HEK293 (cell line): ENCODE measurements around the gene FIG4.
A peak's percentile ranks its signal among the peaks of the same experiment; 100 is the strongest.

Experiments
- CTCF ChIA-PET: fragments of 350-600 bp; formaldehyde crosslinking; extraction: SDS; loops from one replicate; lab custom pipeline; 2021; ENCODE audit warnings: antibody characterized with exemption; lab: Yijun Ruan, JAX
- POLR2A ChIA-PET: fragments of 300-600 bp; formaldehyde crosslinking; extraction: SDS; loops from one replicate; lab custom pipeline; 2020; ENCODE audit warnings: antibody characterized with exemption, inconsistent platforms; lab: Yijun Ruan, JAX
- H3K27ac ChIP-seq: fragments of 200-500 bp; sonication (Bioruptor generic); 2 replicates; pipeline ENCODE4 v1.5.1; 2014; ENCODE audit warnings: low read depth, low read length, control low read depth, inconsistent platforms; ENCODE audit errors: extremely low read depth
- H3K36me3 ChIP-seq, 2 experiments: fragments of 200-500 bp in 1 of 2; sonication (Bioruptor generic) in 1 of 2; 1 replicate in 1 of 2; 2 replicates in 1 of 2; pipeline ENCODE4 v1.5.1; 2014 to 2017; ENCODE audit warnings: inconsistent platforms in 2 of 2, low read length in 2 of 2; ENCODE audit not compliant: control insufficient read depth in 2 of 2, insufficient read depth in 1 of 2
- H3K4me1 ChIP-seq: fragments of 200-500 bp; sonication (Bioruptor generic); 2 replicates; pipeline ENCODE4 v1.5.1; 2014; ENCODE audit warnings: mild to moderate bottlenecking, low read length, inconsistent platforms; ENCODE audit not compliant: control insufficient read depth, insufficient read depth
- H3K4me3 ChIP-seq: 2 replicates; pipeline ENCODE4 v1.5.1; 2011; ENCODE audit warnings: low read depth, mild to moderate bottlenecking, control low read depth, low read length, moderate library complexity
- H3K9me3 ChIP-seq: fragments of 200-500 bp; sonication (Bioruptor generic); 2 replicates; pipeline ENCODE4 v1.5.1; 2014; ENCODE audit warnings: low read depth, low read length, inconsistent platforms; ENCODE audit not compliant: control insufficient read depth, insufficient read depth
- EGR2 ChIP-seq: fragments of 450-650 bp; formaldehyde crosslinking; IDR thresholded peaks from 2 replicates; pipeline ENCODE4 v1.5.1; 2016; ENCODE audit warnings: low read depth, missing biosample characterization, missing genetic modification characterization
- HIC1 ChIP-seq: fragments of 450-650 bp; formaldehyde crosslinking; IDR thresholded peaks from 2 replicates; pipeline ENCODE4 v1.5.1; 2016; ENCODE audit warnings: missing biosample characterization, missing genetic modification characterization
- KLF10 ChIP-seq: fragments of 450-650 bp; IDR thresholded peaks from 2 replicates; pipeline ENCODE4 v1.5.1; 2018; ENCODE audit warnings: missing biosample characterization, mild to moderate bottlenecking, missing genetic modification characterization
- KLF17 ChIP-seq: fragments of 450-650 bp; formaldehyde crosslinking; IDR thresholded peaks from 2 replicates; pipeline ENCODE4 v1.5.1; 2016; ENCODE audit warnings: missing biosample characterization, missing genetic modification characterization
- OSR2 ChIP-seq: fragments of 450-650 bp; formaldehyde crosslinking; IDR thresholded peaks from 2 replicates; pipeline ENCODE4 v1.5.1; 2016; ENCODE audit warnings: missing biosample characterization, missing genetic modification characterization
- TSHZ1 ChIP-seq: fragments of 450-650 bp; formaldehyde crosslinking; IDR thresholded peaks from 2 replicates; pipeline ENCODE4 v1.5.1; 2016; ENCODE audit warnings: missing biosample characterization, missing genetic modification characterization, borderline replicate concordance
- YY2 ChIP-seq: fragments of 450-650 bp; formaldehyde crosslinking; IDR thresholded peaks from 2 replicates; pipeline ENCODE4 v1.5.1; 2016; ENCODE audit warnings: missing biosample characterization, missing genetic modification characterization
- ZFHX2 ChIP-seq: fragments of 450-650 bp; formaldehyde crosslinking; conservative IDR thresholded peaks from 2 replicates; pipeline ENCODE4 v1.5.1; 2016; ENCODE audit warnings: missing biosample characterization, missing genetic modification characterization
- ZNF19 ChIP-seq: fragments of 450-650 bp; formaldehyde crosslinking; IDR thresholded peaks from 2 replicates; pipeline ENCODE4; 2016; ENCODE audit warnings: missing biosample characterization, missing genetic modification characterization, low read depth
- ZNF248 ChIP-seq: fragments of 450-650 bp; formaldehyde crosslinking; IDR thresholded peaks from 2 replicates; pipeline ENCODE4 v1.5.1; 2017; ENCODE audit warnings: missing biosample characterization, missing genetic modification characterization
- ZNF366 ChIP-seq: fragments of 450-650 bp; formaldehyde crosslinking; conservative IDR thresholded peaks from 2 replicates; pipeline ENCODE4 v1.5.1; 2016; ENCODE audit warnings: missing biosample characterization, missing genetic modification characterization
- ZNF518A ChIP-seq: fragments of 450-650 bp; formaldehyde crosslinking; conservative IDR thresholded peaks from 2 replicates; pipeline ENCODE4 v1.5.1; 2016; ENCODE audit warnings: low read depth, missing biosample characterization, missing genetic modification characterization
- ZNF544 ChIP-seq: fragments of 450-650 bp; formaldehyde crosslinking; IDR thresholded peaks from 2 replicates; pipeline ENCODE4 v1.5.0; 2017; ENCODE audit warnings: missing biosample characterization, missing genetic modification characterization
- ZNF624 ChIP-seq: fragments of 450-650 bp; formaldehyde crosslinking; IDR thresholded peaks from 2 replicates; pipeline ENCODE4 v1.5.1; 2017; ENCODE audit warnings: missing biosample characterization, missing genetic modification characterization
- ZNF629 ChIP-seq: fragments of 450-650 bp; formaldehyde crosslinking; IDR thresholded peaks from 2 replicates; pipeline ENCODE4 v1.5.1; 2017; ENCODE audit warnings: missing biosample characterization, missing genetic modification characterization
- ZNF658 ChIP-seq: fragments of 450-650 bp; formaldehyde crosslinking; IDR thresholded peaks from 2 replicates; pipeline ENCODE4; 2016; ENCODE audit warnings: missing biosample characterization, missing genetic modification characterization
- ZNF670 ChIP-seq: fragments of 450-650 bp; formaldehyde crosslinking; IDR thresholded peaks from 2 replicates; pipeline ENCODE4 v1.5.1; 2016; ENCODE audit warnings: missing biosample characterization, missing genetic modification characterization, low read depth
- ZNF777 ChIP-seq: fragments of 450-650 bp; formaldehyde crosslinking; IDR thresholded peaks from 2 replicates; pipeline ENCODE4 v1.5.1; 2017; ENCODE audit warnings: missing biosample characterization, missing genetic modification characterization, borderline replicate concordance
- ZSCAN5A ChIP-seq: fragments of 450-650 bp; formaldehyde crosslinking; IDR thresholded peaks from 2 replicates; pipeline ENCODE4 v1.5.1; 2016; ENCODE audit warnings: missing biosample characterization, missing genetic modification characterization
- ZXDB ChIP-seq: fragments of 450-650 bp; formaldehyde crosslinking; IDR thresholded peaks from 2 replicates; pipeline ENCODE4 v1.5.1; 2016; ENCODE audit warnings: missing biosample characterization, missing genetic modification characterization

FIG4 gene

GRCh38 chr6:109686566-109687265, 4.4 kb upstream of the FIG4 start:
- H3K4me3 ChIP-seq: no peak overlapping the region
- ChIA-PET POLR2A (no interaction called here), CTCF (interaction anchor here (0.6 kb wide), 1 partner anchor 367 kb away, joined by 3 read pairs; no protein-coding TSS in a partner anchor)
- H3K27ac ChIP-seq: no peak overlapping the region
- H3K4me1 ChIP-seq: no peaks in the 10 kb centered on the region; the same call in 1 of the 2 replicates
- H3K36me3 ChIP-seq: no peaks in the 10 kb centered on the region
- H3K9me3 ChIP-seq: no peaks in the 10 kb centered on the region
- TF ChIP-seq OSR2 (tag by site-specific recombination) (no peak), ZNF248 (no peak), ZNF658 (tag by site-specific recombination) (no peak), ZNF670 (tag by site-specific recombination) (no peak), ZFHX2 (no peak), ZNF777 (no peak), ZSCAN5A (tag by site-specific recombination) (no peak)

- POLR2A ChIA-PET: no interaction called here
- H3K27ac ChIP-seq: no peak overlapping the region
- TF ChIP-seq ZNF629: 0 out of 2 replicates have a peak, but pooled peaks have one; percentile 33
- peak; percentile 43; the same call in 1 of the 2 replicates for TF ChIP-seq YY2 (tag by site-specific recombination)
- TF ChIP-seq TSHZ1: no peak
- TF ChIP-seq ZNF624 (tag by site-specific recombination): no peak
- peak; percentile 65; the same call in 1 of the 2 replicates for TF ChIP-seq KLF17
- 0 out of 2 replicates have a peak, but pooled peaks have one; percentile 32 for TF ChIP-seq ZNF366
- TF ChIP-seq ZNF19 (tag by site-specific recombination): no peak
- TF ChIP-seq KLF10 (tag by site-specific recombination): 0 out of 2 replicates have a peak, but pooled peaks have one; percentile 13
- no peak for TF ChIP-seq ZNF544 (tag by site-specific recombination)
- TF ChIP-seq HIC1 (tag by site-specific recombination): 0 out of 2 replicates have a peak, but pooled peaks have one; percentile 25
- peak; percentile 43; the same call in 1 of the 2 replicates for TF ChIP-seq ZXDB (tag by site-specific recombination)
- TF ChIP-seq ZNF518A: 0 out of 2 replicates have a peak, but pooled peaks have one; percentile 27
- 0 out of 2 replicates have a peak, but pooled peaks have one; percentile 47 for TF ChIP-seq EGR2
- peak; percentile 68 for TF ChIP-seq ZFHX2
These were observed 3.8 kb upstream of the FIG4 start for GRCh38 chr6:109687271-109687761.

More at GRCh38 chr6:109687271-109687761, 3.8 kb upstream of the FIG4 start:
- Histone ChIP-seq H3K4me3 (no peak overlapping the region), H3K9me3 (no peaks in the 10 kb centered on the region), H3K4me1 (peaks cover 3% of the 10 kb centered on the region; the same call in 1 of the 2 replicates), H3K36me3 (no peaks in the 10 kb centered on the region)
- CTCF ChIA-PET: no interaction called here
